HUDEP-2 (cell line): Measurements from ENCODE around the gene RAP1A.
"Not testable (repeated sequence)": the region's sequence is repeated elsewhere in the genome, so short reads cannot be mapped to it uniquely, and the experiment has no call there.

Experiments used
- DNase-seq, 76 experiments: peaks; one replicate each; lab custom pipeline; 2025; ENCODE audit not compliant: unreplicated experiment in 76 of 76; lab: John Stamatoyannopoulos, UW

Gene RAP1A

DNA sequence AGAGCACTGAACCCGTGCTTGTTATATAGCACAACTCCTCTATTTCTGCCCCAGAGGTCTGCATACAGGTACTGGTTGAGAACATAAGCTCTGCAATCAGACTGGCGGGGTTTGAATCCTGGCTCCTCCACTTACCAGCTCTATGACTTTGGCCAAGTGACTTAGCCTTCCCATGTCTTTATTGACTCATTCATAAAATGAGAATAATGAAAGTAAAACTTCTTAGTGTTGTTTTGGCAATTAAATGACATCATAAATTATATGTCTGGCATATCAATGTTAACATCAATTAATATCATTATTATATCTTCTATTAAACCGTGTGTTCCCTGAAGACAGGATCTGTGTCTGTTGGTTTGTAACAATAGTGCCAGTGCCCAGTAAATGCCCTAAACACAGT lies 115.3 kb downstream of the RAP1A start:
- DNase-seq: no peak

DNA sequence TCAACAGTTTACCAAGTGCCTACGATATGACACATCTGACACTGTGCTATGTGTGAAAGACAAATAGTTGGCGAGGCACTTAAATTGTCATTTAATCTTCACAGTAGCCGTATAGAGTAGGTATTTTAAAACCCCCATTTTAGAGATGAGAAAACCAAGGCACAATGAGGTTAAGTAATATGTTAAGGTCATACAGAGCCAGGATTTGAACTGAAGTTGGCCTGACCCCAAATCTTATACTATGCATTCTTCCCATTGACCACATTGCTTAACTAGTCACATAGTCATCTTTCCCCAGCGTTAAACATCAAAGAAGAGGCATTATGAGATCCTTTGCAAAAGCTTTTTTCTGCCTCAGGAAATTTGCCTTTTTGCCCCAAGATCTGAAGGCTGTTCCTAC lies 115.7 kb downstream of the RAP1A start:
- DNase-seq: no peak

DNA sequence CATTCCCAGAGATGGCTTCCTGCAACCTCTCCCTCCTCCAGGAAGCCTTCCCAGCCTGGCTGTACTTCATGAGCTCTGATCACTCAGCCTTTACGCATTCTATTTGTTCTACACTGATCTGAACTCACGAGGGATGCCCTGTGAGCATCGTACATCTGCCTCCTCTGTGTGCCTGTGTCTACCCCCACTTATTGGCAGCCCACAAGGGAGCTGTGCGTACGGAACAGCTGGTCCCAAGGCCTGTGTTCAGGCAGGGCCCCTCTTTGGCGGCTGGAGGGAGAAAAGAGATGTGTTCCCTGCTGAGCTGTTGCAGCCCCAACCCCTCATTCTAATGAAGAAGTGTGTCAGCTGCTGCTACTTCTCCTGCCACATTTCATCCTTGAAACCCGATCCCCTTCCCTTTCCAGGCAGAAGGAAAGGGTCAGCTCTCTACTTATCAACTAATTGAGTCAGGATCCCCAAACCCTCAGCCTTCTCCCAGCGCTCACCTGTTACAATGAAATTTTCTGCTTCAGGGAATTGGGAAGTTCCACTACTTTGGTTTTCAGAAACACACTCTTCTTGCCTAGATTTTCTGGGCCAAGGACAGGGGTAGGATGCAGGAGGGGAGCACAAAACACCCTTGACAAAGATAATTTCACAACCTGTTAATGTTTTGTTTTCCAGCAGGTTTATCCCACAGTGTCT lies 116.4 kb downstream of the RAP1A start:
- DNase-seq: no peak

DNA sequence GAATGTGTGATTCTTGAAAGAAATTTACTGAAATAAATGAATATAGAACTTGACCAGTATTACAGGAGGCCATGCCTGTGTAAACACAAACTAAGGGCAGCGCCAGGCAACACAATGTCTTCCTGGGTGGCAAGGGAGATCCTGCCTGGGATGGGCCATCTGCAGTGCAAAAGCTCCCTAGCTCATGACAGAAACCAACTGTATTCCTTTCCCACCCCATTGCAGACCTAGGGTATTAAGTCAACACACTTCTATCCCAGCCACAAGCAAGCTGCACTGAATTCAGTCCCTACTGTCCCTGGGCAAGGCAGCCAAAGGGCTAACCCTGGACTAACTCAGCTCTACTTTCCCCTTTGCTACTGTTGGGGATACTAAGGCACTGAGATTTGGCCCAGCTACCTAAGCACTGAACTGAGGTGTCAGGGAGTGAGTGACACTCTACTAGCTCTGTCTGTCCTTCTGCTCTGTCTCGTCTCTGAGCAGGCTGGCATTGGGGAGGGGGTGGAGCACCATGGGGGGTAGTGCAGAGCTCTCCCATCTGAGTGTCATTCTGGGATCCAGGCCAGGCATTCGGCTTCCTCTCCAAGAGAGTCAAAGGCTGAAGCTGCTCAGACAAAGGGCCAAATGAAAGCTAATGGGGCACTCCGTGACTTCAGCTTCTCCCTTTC lies 117.1 kb downstream of the RAP1A start:
- peak in 1 of 76 experiments; percentile 24 for DNase-seq

DNA sequence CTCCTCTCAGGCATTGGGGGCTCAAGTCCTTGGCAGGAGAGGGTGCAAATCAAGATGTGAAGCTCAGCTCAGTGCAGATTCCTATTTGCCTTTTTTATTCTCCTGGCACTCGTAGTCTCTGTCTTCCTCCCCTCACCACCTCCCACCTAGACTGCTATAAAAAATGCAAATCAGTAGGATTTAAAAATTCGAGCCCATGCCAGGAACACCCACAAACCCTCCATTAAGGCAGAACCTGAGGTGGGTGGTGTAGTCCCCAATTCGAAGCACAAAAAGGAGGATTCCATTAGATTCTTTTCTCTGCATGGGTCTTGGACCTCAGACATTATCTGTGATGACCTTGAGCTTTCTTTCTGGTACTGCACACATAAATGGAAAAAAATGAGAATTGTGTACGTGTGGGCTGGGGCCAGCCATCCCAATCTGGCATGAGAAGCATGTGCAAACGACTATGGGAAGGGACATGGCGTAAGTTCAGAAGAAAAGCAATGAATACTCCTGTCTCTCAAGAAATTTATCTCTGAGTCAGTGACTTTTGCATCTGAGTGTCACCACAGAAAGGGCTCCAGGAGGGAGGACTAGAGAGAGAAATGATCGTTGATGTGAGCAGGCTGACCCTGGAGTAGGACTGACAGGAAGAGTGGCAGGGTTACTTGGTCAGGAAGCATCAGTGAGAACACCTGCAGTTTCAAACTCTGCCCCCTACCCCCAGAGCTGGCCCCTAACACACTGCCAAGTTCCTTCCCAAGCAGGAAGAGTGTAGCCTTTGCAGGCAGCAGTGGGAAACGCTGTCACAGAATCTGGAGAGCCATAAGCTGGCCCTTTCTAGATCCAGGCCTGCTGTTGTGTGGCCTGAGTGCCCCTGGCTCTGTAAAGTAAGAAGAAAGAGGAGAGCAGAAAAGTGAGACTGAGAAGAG lies 117.9 kb downstream of the RAP1A start:
- DNase-seq: no peak

DNA sequence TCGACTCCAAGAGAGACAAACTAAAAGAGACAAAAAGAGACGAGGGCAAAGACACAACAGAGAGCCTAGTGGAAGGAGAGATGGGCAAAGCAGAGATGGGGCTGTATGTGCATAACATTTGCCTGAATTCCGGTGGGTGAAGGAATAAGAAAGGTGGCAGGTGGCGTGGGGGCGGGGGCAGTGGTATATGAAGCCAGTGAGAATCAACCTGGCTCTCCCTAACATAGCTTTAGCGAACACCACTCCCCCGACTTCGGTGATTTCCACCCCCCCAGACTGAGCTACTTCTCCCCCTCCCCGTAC lies 118.5 kb downstream of the RAP1A start:
- DNase-seq: no peak

DNA sequence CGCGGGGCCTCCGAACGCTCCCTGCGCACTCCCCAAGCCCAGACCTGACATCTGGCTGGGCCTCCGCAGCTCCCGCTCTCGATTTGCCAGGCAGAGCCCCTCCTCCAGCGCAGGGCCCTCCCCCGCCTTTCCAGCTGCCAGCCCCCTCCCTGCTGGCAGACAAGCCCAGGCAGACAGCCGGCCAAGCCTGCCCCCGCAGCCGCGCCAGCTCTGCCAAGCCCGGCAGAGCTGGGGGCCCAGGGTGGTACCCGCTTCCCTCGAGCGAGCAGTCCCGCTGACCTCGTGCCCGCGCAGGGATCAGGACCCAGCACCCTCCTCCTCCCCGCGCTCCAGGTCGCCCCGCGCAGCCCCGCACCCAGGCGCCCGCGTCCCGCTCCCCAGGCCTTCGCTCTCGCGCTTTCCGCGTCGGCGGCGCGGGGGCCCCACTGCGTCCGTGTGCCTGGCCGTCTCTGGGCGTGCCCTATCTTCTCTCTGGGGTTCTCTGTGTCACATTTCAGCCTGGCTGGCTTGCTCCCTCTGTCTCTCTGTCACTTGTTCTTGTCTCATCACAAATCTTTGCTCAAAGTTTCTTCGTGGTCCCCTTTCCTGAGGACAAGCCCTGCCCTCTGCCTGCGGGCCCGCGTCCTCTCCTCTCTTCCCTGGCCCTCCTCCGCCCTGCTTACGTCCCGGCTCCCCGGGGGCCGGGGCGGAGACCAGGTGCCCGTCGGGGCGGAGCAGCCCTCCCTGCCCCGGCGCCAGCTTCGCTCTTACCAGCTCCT lies 119.0 kb downstream of the RAP1A start:
- peak in 58 of 76 experiments; percentile 12 to 79 (median 48) for DNase-seq

DNA sequence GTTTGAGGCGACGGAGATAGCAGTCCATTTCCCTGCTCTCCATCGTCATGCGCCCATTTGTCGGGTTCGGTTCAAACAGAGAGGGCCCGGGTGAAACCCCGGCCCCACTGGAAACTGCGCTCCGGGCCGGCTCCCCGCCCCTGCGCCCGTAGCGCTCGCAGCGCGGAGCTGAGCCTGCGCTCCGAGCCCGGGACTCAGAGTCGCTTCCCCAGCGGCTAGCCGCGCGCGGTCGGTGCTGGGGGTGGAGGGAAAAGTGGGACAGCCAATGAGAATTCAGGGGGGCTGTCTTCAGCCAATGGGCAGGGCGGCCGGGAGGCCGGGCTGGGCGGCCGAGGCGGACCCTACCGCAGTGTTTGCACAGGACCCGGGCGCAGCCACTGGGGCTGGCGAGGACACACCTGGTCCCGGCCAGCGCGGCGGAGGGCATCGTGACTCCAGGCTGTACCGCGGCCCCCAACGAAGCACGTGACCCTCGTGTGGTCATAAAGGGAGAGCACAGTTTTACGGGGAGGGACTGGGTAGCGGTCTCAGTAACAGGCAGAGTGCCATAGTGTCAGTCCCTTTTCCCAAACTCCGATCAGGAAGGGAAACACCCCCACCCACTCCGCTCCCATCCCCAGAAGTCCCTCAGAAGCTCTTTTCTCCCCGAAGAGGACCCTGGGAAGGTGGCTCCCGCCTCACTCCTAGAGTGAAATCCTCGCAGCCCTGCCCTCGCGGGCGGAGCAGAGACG lies 119.8 kb downstream of the RAP1A start, which contains the start of gene INKA2:
Gene INKA2, minus strand, starts transcription at position 202 of the 731 bp plus-strand sequence. Its CDS starts 153 bp downstream, at position 49.
- peak in 75 of 76 experiments; percentile 15 to 87 (median 73) for DNase-seq

DNA sequence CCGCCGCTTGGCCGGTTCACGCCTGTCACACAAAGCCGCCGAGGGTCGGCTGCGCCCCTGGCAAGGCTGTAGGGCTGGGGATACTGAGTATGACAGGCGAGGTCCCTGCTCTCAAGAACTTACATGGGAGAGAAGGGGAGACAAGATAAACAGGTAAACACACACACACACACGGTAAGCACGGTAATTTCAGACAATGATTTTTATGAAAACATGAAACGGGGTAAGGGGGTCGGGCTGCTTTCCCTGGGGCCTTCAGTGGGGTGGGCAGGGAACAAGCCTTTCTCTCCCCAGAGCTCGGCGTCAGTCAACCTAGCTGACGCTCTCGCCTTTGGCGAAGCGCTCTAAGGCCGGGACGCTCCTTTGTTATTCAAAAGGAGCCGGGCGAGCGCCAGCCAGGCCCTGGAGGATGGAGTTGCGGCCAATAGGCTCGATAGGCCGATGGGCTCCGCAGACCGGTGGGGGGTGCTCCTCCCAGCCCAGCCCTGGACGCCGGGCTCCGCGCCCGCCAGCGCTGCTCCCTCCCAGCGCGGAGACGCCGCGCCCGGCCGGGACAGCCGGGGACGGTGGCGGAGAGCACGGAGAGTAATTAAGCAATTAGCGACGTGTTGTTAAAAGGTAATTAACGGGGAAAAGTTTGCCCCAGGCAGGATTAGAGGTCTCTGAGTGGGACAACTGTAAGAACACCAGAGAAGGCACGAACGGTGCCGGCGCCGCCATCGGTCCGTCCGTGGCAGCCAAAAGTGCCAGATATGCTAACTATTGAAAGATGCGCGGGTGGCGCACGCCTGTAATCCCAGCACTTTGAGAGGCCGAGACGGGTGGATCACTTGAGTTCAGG lies 120.6 kb downstream of the RAP1A start:
- peak in 4 of 76 experiments; percentile 13 to 31 (median 15) for DNase-seq

DNA sequence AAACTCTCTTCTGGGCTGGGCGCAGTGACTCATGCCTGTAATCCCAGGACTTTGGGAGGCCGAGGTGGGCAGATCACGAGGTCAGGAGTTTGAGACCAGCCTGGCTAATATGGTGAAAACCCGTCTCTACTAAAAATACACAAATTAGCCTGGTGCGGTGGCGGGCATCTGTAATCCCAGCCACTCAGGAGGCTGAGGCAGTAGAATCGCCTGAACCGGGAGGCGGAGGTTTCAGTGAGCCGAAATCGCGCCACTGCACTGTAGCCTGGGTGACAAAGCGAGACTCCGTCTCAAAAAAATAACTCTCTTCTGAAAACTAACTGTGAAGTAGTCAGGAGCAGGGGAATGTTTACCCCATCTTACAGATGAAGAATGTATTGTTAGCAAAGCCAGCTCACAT lies 122.7 kb downstream of the RAP1A start:
- not testable (repeated sequence) for DNase-seq

DNA sequence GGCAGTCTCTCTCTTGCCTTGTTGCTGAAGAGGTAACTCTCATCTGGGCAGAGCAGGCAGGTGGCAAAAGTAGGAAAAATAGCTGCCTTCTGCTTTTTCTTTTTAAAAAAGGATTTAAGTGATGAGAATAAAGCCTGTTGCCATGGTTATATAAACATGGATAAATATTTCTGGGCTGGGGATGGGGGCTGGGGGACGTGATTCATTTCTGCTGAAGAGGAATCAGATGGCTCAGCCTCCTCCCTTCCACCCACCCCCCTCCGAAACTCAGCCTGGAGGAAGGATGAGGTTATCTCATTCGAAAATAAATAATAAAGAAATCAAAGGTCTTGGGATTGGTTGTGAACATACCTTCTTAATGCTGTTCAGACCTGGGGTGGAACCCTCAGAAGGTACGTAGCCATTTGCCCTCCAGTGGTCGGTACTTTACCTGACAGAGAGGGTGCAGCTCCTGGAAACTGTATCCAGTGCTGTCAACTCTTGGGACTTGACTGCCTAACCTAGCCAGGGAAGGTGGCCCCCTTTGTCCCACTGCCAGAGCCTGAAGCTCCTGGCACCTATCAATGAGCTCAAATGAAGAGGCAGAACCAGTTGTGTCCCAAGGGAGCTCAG lies 123.5 kb downstream of the RAP1A start:
- no peak for DNase-seq

DNA sequence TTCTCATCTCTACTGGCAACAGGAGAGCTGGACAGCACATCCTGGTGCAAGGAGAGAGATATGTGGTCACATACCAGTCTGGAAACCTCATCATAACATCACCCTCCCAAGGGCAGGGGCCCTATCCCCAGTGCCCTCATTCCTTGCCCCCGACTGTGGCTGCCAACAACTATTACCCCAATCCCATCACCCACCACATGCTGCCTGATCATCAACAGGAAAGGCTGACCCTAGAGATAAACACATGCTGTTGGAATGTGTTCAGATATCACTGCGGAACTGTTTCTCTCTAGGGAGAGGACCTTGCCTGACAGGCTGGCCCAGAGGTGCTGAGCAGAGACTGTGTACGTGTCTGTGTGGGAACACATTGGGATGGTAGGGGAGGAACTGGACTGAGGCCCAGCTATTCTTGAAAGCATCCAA lies 124.1 kb downstream of the RAP1A start:
- peak in 14 of 76 experiments; percentile 7 to 34 (median 24) for DNase-seq

DNA sequence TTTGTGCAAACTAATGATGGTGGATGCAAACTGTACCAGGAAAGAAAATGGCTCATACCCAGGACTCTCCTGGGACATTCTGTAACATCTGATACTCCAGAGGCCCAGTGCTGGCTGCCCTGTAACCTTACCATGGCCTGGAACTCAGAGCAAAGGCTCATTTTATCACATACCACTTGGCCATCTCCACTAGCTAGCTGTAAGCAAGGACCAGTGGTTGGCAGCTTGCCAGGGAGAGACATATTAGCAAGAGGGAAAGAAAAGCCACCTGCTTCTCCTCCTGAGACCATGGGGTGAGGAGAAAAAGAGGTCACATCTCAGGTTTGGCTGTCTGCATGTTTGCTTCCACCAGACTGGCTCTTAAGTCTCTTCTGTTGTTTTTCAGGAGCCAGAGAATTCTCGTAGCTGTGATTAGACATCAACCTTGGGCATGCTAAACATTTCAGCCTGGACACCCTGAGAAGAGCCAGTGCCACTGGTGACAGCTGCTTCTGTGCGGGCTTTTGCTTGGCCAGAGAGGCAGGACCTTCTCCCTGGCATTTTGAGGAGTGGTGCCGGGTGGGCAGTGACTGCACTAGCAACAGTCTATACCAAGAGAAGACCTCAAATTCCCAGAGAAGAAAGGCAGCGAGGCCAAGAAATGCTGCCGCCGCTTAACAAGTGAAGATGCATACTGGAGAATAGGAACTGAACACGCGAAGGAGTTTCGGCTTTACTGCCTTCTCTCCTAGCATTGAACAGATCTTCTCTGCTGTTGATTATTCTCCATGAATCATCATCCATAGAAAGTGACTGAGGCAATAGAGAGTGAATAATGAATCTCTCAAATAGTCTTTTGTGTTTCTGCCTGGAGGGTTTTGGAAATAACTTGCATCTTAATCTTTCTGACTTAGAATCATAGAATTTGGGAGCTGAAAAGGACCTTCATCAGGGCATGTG lies 126.4 kb downstream of the RAP1A start:
- DNase-seq: peak in 3 of 76 experiments; percentile 12 to 21 (median 20)

DNA sequence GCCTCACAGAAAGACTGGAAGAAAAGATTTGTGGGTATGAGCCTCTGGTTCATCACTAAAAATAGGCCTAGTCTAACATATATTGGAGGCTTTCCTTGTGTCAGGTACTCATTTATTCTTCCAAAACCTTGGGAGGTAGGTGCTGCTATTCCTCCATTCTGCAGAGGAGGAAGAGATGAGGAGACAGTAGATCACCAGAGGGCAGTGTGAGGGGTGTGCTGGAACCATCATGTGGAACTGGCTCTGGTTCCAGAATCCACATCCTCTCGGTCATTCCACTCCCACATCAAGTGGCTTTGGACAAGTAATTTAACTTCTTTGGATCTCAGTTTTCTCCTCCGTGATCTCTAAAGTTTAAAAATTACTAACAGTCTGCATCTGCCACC lies 127.0 kb downstream of the RAP1A start:
- DNase-seq: peak in 1 of 76 experiments; percentile 16

DNA sequence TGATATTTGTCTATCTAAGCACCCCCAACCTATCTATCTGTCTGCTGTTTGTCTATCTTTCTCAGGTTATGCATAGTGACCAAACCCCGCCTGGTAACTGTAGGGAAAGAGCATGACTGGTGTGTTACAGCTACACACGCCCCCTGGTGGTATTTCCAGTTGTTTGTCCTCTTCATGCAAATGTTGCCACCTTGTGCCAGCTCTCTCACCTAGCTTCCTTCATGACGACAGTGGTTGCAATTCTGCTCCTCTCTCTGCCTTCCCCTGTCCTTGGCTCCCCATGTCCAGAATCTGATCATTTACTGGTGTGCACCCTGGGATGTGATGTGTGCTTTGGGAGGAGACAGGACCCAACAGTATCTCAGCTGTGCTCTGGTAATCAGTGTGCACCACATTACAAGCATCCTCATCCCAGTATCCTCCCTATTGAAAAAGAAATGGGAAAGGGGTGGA lies 127.7 kb downstream of the RAP1A start:
- DNase-seq: peak in 67 of 76 experiments; percentile 13 to 82 (median 52)

DNA sequence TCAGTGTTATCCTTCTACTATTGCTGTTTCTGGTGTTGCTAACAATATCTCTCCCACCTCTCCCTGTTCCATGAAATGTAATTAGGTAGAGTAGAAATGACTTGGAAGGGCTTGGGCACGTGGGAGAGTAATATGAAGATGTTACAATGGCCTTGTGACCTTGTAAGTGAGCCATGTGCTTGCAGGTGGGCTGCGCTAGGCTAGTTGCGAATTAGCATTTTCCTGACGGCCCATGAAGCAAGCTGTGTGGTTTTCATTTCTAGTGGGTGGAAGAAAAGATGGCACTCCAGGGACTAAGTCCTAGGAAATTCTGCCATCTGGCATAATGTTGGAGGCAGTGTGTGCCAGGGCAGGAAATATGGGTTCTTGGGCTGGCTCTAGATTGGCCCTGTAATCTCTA lies 128.4 kb downstream of the RAP1A start:
- DNase-seq: no peak

DNA sequence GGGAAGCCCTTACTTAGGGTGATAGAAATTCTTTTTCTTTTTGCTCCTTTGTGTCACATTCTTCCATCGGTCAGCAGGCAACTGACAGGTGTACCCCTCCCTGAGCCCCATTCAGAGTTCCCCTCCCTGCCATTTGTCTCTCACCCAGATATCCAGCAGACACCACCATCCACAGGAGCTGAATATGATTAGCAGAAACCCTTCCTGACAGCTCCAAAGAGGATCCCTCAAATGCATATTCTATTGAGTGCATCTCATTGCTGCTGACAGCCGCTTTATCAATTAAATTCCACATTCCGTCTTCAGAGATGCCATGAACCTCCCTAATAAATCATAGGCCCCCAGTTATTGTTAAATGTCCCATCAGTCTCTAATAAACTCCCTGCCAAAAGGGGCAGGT lies 130.0 kb downstream of the RAP1A start:
- DNase-seq: no peak
